Measurements from ENCODE around the gene OCRL. TPM values are rescaled to one million over a fixed set of nuclear protein-coding genes. Genes with fewer than 3 reads are reported as not detected.
"Not testable (repeated sequence)": the region's sequence is repeated elsewhere in the genome, so short reads cannot be mapped to it uniquely, and the experiment has no call there.

OCRL gene
- total and polyA plus RNA-seq, 4 donors = 3.1 to 13.1 (median 5.7) TPM

- Histone ChIP-seq H3K27me3 (ENCODE audit: control insufficient read depth in 4 of 4, insufficient read depth in 4 of 4, low read length in 3 of 4) (no peaks in the 10 kb centered on the region), H3K27ac (ENCODE audit: low read depth in 1 of 2, low read length in 2 of 2) (no peak overlapping the region), H3K9me3 (ENCODE audit: control insufficient read depth in 4 of 4, low read length in 3 of 4) (no peaks in the 10 kb centered on the region), H3K9ac (ENCODE audit: low read depth in 1 of 2, low read length in 2 of 2) (no peak overlapping the region), H3K4me1 (ENCODE audit: control insufficient read depth in 4 of 4, insufficient read depth in 4 of 4, low read length in 3 of 4) (no peaks in the 10 kb centered on the region), H3K36me3 (ENCODE audit: control insufficient read depth in 4 of 4, insufficient read depth in 3 of 4, low read depth in 1 of 4, low read length in 3 of 4) (peaks cover 0 to 25% (median 23%) of the 10 kb centered on the region in 4 donors), H3K4me3 (ENCODE audit: low read depth in 1 of 3, low read length in 3 of 3) (no peak overlapping the region)
- DNase-seq (ENCODE audit: low spot score) = no peak
- WGBS = 64% methylated on average over 3 of the region's 3 CpGs
- TF ChIP-seq RAD21 (IDR thresholded peaks at IDR 0.05) (no peak), FOXA1 (IDR thresholded peaks at IDR 0.05) (no peak), JUND (IDR thresholded peaks at IDR 0.05) (no peak), HNF4G (IDR thresholded peaks at IDR 0.05) (no peak), ZBTB33 (IDR thresholded peaks at IDR 0.05) (no peak), HNF4A (conservative IDR thresholded peaks at IDR 0.05) (no peak), GABPA (IDR thresholded peaks at IDR 0.05 in 1 of 2, conservative IDR thresholded peaks at IDR 0.05 in 1 of 2) (no peak), FOXA2 (IDR thresholded peaks at IDR 0.05) (no peak), RXRA (IDR thresholded peaks at IDR 0.05) (no peak), EGR1 (IDR thresholded peaks at IDR 0.05; ENCODE audit: low read depth in 2 of 2) (no peak)
- TF ChIP-seq, protein P1, sequence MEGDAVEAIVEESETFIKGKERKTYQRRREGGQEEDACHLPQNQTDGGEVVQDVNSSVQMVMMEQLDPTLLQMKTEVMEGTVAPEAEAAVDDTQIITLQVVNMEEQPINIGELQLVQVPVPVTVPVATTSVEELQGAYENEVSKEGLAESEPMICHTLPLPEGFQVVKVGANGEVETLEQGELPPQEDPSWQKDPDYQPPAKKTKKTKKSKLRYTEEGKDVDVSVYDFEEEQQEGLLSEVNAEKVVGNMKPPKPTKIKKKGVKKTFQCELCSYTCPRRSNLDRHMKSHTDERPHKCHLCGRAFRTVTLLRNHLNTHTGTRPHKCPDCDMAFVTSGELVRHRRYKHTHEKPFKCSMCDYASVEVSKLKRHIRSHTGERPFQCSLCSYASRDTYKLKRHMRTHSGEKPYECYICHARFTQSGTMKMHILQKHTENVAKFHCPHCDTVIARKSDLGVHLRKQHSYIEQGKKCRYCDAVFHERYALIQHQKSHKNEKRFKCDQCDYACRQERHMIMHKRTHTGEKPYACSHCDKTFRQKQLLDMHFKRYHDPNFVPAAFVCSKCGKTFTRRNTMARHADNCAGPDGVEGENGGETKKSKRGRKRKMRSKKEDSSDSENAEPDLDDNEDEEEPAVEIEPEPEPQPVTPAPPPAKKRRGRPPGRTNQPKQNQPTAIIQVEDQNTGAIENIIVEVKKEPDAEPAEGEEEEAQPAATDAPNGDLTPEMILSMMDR (IDR thresholded peaks at IDR 0.05; ENCODE audit: low read depth, low read length, missing input control) = no peak
These were observed 21.4 kb downstream of the OCRL start for GRCh38 chrX:129561453-129561852.

DNA sequence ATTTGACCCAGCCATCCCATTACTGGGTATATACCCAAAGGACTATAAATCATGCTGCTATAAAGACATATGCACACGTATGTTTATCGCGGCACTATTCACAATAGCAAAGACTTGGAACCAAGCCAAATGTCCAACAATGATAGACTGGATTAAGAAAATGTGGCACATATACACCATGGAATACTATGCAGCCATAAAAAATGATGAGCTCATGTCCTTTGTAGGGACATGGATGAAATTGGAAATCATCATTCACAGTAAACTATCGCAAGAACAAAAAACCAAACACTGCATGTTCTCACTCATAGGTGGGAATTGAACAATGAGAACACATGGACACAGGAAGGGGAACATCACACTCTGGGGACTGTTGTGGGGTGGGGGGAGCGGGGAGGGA lies 24.3 kb downstream of the OCRL start:
- H3K4me3 ChIP-seq (ENCODE audit: low read depth in 1 of 3, low read length in 3 of 3); DNase-seq (ENCODE audit: low spot score); H3K27ac ChIP-seq (ENCODE audit: low read depth in 1 of 2, low read length in 2 of 2); H3K4me1 ChIP-seq (ENCODE audit: control insufficient read depth in 4 of 4, insufficient read depth in 4 of 4, low read length in 3 of 4); H3K9ac ChIP-seq (ENCODE audit: low read depth in 1 of 2, low read length in 2 of 2); H3K27me3 ChIP-seq (ENCODE audit: control insufficient read depth in 4 of 4, insufficient read depth in 4 of 4, low read length in 3 of 4); H3K9me3 ChIP-seq (ENCODE audit: control insufficient read depth in 4 of 4, low read length in 3 of 4): not testable (repeated sequence)
- H3K36me3 ChIP-seq (ENCODE audit: control insufficient read depth in 4 of 4, insufficient read depth in 3 of 4, low read depth in 1 of 4, low read length in 3 of 4) = peaks cover 2 to 28% (median 22%) of the 10 kb centered on the region in 4 donors
- WGBS = 94% methylated on average over 4 of the region's 5 CpGs

- Histone ChIP-seq H3K9me3 (ENCODE audit: control insufficient read depth in 4 of 4, low read length in 3 of 4) (no peaks in the 10 kb centered on the region), H3K36me3 (ENCODE audit: control insufficient read depth in 4 of 4, insufficient read depth in 3 of 4, low read depth in 1 of 4, low read length in 3 of 4) (peaks cover 4 to 29% (median 22%) of the 10 kb centered on the region in 4 donors), H3K4me3 (ENCODE audit: low read depth in 1 of 3, low read length in 3 of 3) (no peak overlapping the region), H3K27me3 (ENCODE audit: control insufficient read depth in 4 of 4, insufficient read depth in 4 of 4, low read length in 3 of 4) (no peaks in the 10 kb centered on the region), H3K4me1 (ENCODE audit: control insufficient read depth in 4 of 4, insufficient read depth in 4 of 4, low read length in 3 of 4) (no peaks in the 10 kb centered on the region), H3K27ac (ENCODE audit: low read depth in 1 of 2, low read length in 2 of 2) (no peak overlapping the region), H3K9ac (ENCODE audit: low read depth in 1 of 2, low read length in 2 of 2) (no peak overlapping the region)
- TF ChIP-seq, protein P1 (IDR thresholded peaks at IDR 0.05; ENCODE audit: low read depth, low read length, missing input control) = no peak
- TF ChIP-seq RXRA (IDR thresholded peaks at IDR 0.05) (no peak), HNF4A (conservative IDR thresholded peaks at IDR 0.05) (no peak), JUND (IDR thresholded peaks at IDR 0.05) (no peak), NR2F2 (IDR thresholded peaks at IDR 0.05) (no peak), HNF4G (IDR thresholded peaks at IDR 0.05) (no peak), SP1 (IDR thresholded peaks at IDR 0.05) (no peak), GABPA (IDR thresholded peaks at IDR 0.05 in 1 of 2, conservative IDR thresholded peaks at IDR 0.05 in 1 of 2) (no peak), MAX (IDR thresholded peaks at IDR 0.05) (no peak), RAD21 (IDR thresholded peaks at IDR 0.05) (no peak), TAF1 (conservative IDR thresholded peaks at IDR 0.05) (no peak), YY1 (IDR thresholded peaks at IDR 0.05) (no peak), EGR1 (IDR thresholded peaks at IDR 0.05; ENCODE audit: low read depth in 2 of 2) (no peak)
- TF ChIP-seq, protein P2, sequence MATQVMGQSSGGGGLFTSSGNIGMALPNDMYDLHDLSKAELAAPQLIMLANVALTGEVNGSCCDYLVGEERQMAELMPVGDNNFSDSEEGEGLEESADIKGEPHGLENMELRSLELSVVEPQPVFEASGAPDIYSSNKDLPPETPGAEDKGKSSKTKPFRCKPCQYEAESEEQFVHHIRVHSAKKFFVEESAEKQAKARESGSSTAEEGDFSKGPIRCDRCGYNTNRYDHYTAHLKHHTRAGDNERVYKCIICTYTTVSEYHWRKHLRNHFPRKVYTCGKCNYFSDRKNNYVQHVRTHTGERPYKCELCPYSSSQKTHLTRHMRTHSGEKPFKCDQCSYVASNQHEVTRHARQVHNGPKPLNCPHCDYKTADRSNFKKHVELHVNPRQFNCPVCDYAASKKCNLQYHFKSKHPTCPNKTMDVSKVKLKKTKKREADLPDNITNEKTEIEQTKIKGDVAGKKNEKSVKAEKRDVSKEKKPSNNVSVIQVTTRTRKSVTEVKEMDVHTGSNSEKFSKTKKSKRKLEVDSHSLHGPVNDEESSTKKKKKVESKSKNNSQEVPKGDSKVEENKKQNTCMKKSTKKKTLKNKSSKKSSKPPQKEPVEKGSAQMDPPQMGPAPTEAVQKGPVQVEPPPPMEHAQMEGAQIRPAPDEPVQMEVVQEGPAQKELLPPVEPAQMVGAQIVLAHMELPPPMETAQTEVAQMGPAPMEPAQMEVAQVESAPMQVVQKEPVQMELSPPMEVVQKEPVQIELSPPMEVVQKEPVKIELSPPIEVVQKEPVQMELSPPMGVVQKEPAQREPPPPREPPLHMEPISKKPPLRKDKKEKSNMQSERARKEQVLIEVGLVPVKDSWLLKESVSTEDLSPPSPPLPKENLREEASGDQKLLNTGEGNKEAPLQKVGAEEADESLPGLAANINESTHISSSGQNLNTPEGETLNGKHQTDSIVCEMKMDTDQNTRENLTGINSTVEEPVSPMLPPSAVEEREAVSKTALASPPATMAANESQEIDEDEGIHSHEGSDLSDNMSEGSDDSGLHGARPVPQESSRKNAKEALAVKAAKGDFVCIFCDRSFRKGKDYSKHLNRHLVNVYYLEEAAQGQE (IDR thresholded peaks at IDR 0.05) = no peak
- DNase-seq (ENCODE audit: low spot score) = no peak
- WGBS = 53% methylated on average over 3 of the region's 3 CpGs
These were observed 25.1 kb downstream of the OCRL start for GRCh38 chrX:129565046-129565650.
